A549 (cell line): ENCODE measurements around the gene TPRG1L.

ENCODE experiments used
- BHLHE40 ChIP-seq: IDR thresholded peaks from 2 replicates; pipeline ENCODE4 v1.6.1; 2012; ENCODE audit warnings: low read depth, low read length, inconsistent platforms
- CTCF ChIP-seq: fragments of >200 bp; sonication (Bioruptor Twin); formaldehyde crosslinking; IDR thresholded peaks from 3 replicates; pipeline ENCODE4 v1.5.1; 2016
- E2F6 ChIP-seq: IDR thresholded peaks from 2 replicates; pipeline ENCODE4 v1.6.1; 2012; ENCODE audit warnings: low read depth, borderline replicate concordance
- EP300 ChIP-seq, 2 experiments: fragments of >200 bp; sonication (Bioruptor Twin); formaldehyde crosslinking; IDR thresholded peaks; 2 replicates in 1 of 2; 3 replicates in 1 of 2; pipeline ENCODE4 v1.6.1; 2016 to 2017
- HOXB5 ChIP-seq: fragments of 250-450 bp; sonication (Bioruptor Pico); IDR thresholded peaks from 2 replicates; pipeline ENCODE4 v1.5.0; 2020; ENCODE audit warnings: mild to moderate bottlenecking, moderate library complexity
- JUN ChIP-seq, 2 experiments: fragments of >200 bp; sonication (Bioruptor Twin); formaldehyde crosslinking; IDR thresholded peaks; 2 replicates in 1 of 2; 3 replicates in 1 of 2; pipeline ENCODE4 v1.6.1; 2016 to 2017
- KDM1A ChIP-seq: fragments of 200-600 bp; sonication (generic); IDR thresholded peaks from 2 replicates; pipeline ENCODE4 v1.6.1; 2016; ENCODE audit warnings: low read depth, mild to moderate bottlenecking
- MAFK ChIP-seq: fragments of 450-650 bp; IDR thresholded peaks from 2 replicates; pipeline ENCODE4 v1.6.1; 2014; ENCODE audit not compliant: partially characterized antibody
- NFE2L2 ChIP-seq: fragments of 150-350 bp; conservative IDR thresholded peaks from 2 replicates; pipeline ENCODE4 v1.6.1; 2014; ENCODE audit warnings: low read length
- POLR2A ChIP-seq: IDR thresholded peaks from 2 replicates; pipeline ENCODE4 v1.6.1; 2012; ENCODE audit warnings: mild to moderate bottlenecking, low read length
- REST ChIP-seq: fragments of 200-600 bp; sonication (generic); IDR thresholded peaks from 2 replicates; pipeline ENCODE4 v1.6.1; 2016; ENCODE audit warnings: antibody characterized with exemption, mild to moderate bottlenecking, moderate library complexity
- RFX5 ChIP-seq: fragments of 450-650 bp; IDR thresholded peaks from 2 replicates; pipeline ENCODE4 v1.7.1; 2014; ENCODE audit warnings: antibody characterized with exemption, mild to moderate bottlenecking, moderate library complexity
- SMC3 ChIP-seq: fragments of >200 bp; sonication (Bioruptor Twin); formaldehyde crosslinking; IDR thresholded peaks from 3 replicates; pipeline ENCODE4 v1.6.1; 2018; ENCODE audit warnings: inconsistent platforms
- USF2 ChIP-seq: fragments of 450-650 bp; IDR thresholded peaks from 2 replicates; pipeline ENCODE4 v1.6.1; 2014; ENCODE audit warnings: antibody characterized with exemption

GRCh38 chr1:3644273-3644672 lies 19.5 kb downstream of the TPRG1L start:
- TF ChIP-seq RFX5 = no peak
- TF ChIP-seq CTCF = no peak
- no peak for TF ChIP-seq POLR2A
- no peak for TF ChIP-seq REST
- TF ChIP-seq JUN (IDR thresholded peaks at IDR 0.05) = no peak
- no peak for TF ChIP-seq EP300 (IDR thresholded peaks at IDR 0.05)
- no peak for TF ChIP-seq MAFK
- TF ChIP-seq HOXB5 = no peak
- TF ChIP-seq SMC3 = no peak
- no peak for TF ChIP-seq BHLHE40
- TF ChIP-seq USF2 = no peak
- TF ChIP-seq KDM1A = no peak
- no peak for TF ChIP-seq E2F6
- no peak for TF ChIP-seq NFE2L2
